Measurements from ENCODE around the gene NID1.

NID1 gene

GRCh38 chr1:236045771-236046170, 19.1 kb downstream of the NID1 start:
- no peak for TF ChIP-seq CTCF (IDR thresholded peaks at IDR 0.05; ENCODE audit: low read depth, low read length)
- no peak for DNase-seq (ENCODE audit: extremely low read depth, low read depth)

- TF ChIP-seq CTCF (IDR thresholded peaks at IDR 0.05; ENCODE audit: low read depth, low read length), result no peak
Observed at GRCh38 chr1:236044341-236044740, 20.5 kb downstream of the NID1 start.

GRCh38 chr1:236041631-236042618, 23.0 kb downstream of the NID1 start:
- no peak for TF ChIP-seq CTCF (IDR thresholded peaks at IDR 0.05; ENCODE audit: low read depth, low read length)
- no peak for DNase-seq (ENCODE audit: extremely low read depth, low read depth)

More at GRCh38 chr1:236044341-236044740, 20.5 kb downstream of the NID1 start:
- DNase-seq (ENCODE audit: extremely low read depth, low read depth), result no peak

- no peak for TF ChIP-seq CTCF (IDR thresholded peaks at IDR 0.05; ENCODE audit: low read depth, low read length)
- DNase-seq (ENCODE audit: extremely low read depth, low read depth), result no peak
Observed at GRCh38 chr1:236039740-236040685, 24.9 kb downstream of the NID1 start.

- DNase-seq (ENCODE audit: extremely low read depth, low read depth), result no peak
- TF ChIP-seq CTCF (IDR thresholded peaks at IDR 0.05; ENCODE audit: low read depth, low read length), result no peak
Observed at GRCh38 chr1:236038034-236038433, 26.9 kb downstream of the NID1 start.

- TF ChIP-seq CTCF (IDR thresholded peaks at IDR 0.05; ENCODE audit: low read depth, low read length), result no peak
- no peak for DNase-seq (ENCODE audit: extremely low read depth, low read depth)
Observed at GRCh38 chr1:236035681-236036101, 29.2 kb downstream of the NID1 start.
